Heart left ventricle (tissue), 13 donors: Measurements from ENCODE around the gene PRKAG2.

Experiments
- POLR2A ChIP-seq, 2 donors: fragments of 450-650 bp; IDR thresholded peaks; one replicate each; pipeline ENCODE4 v1.6.1; 2017; ENCODE audit warnings: antibody characterized with exemption in 2 of 2, mild to moderate bottlenecking in 2 of 2, moderate library complexity in 2 of 2
- TF ChIP-seq, protein P1 (sequence below), 12 donors: fragments of 200-600 bp; sonication (generic) in 4 of 12; IDR thresholded peaks; one replicate each; pipeline versions ENCODE4 v1.5.0 to v1.8.0; 2018 to 2022; ENCODE audit warnings: antibody characterized with exemption in 12 of 12, mild to moderate bottlenecking in 5 of 12
- donor health status: ischemic (EF 13 %, LVEDD 7.1; RV severe dilation, severe dysfunction).
- donor health status: DM: no; HTN: yes; CAD: no.
- donor health status: DM: no; HTN: no; CAD: no.
- donor health status: ischemic (EF 25% LVEDD 6.9; RV normal size, moderate dysfunction).
- donor health status: ischemic (EF 25% LVEDD 5.7; RV mildly dilated, moderate dysfunction).
- donor health status: ischemic (EF 35%, LVEDD 5.7; RV mildly dilated, moderate dysfunction).
- donor health status: nonischemic (EF 11% LVEDD 7.7; RV severe dilation, severe dysfunction).
- donor health status: DM: yes; HTN: yes; CAD: no.
- donor health status: PGD.
- donor health status: ischemic (EF 29% LVEDD 5.4; RV normal size, mild dysfunction).
- donor health status: nonischemic (EF 23%, LVEDD 6.1; RV moderate dilation, normal function).

DNA sequence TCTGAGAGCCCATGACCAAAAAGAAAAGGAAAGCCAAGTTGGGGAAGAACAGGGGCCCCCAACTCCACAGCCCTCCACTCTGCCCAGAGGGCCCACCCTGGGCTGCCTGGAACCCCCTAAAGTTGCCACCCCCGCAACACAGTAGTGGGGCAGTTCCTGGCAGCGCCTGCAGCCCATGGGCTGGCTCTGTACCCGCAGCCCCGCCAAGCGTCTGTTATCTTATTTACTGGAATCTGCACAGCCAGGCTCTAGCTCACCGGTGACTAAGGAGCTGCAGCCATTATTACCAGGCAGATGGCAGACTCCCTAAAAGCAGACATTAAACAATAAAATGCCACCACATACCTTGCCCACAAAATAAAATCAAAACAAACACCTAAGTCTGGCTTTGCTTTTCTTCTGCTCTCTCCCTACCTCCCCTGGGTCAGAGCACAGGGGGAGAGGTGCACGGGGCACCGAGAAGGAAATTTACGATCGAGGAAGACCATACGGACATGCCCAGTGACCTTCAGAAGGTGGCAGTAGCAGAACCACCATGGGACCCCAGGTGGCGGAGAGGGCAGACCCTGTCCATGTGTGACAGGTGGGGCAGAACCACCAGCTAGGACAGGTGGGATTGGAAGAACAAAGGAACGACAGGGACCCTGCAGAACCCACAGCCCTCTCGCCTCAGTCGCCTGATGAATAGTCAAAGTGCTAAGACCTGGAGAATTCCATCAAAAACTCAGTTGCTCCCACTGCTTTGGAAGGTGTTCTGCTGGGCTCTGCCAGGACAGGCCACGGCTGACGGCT lies 66.3 kb downstream of the PRKAG2 start:
- TF ChIP-seq, protein P1, sequence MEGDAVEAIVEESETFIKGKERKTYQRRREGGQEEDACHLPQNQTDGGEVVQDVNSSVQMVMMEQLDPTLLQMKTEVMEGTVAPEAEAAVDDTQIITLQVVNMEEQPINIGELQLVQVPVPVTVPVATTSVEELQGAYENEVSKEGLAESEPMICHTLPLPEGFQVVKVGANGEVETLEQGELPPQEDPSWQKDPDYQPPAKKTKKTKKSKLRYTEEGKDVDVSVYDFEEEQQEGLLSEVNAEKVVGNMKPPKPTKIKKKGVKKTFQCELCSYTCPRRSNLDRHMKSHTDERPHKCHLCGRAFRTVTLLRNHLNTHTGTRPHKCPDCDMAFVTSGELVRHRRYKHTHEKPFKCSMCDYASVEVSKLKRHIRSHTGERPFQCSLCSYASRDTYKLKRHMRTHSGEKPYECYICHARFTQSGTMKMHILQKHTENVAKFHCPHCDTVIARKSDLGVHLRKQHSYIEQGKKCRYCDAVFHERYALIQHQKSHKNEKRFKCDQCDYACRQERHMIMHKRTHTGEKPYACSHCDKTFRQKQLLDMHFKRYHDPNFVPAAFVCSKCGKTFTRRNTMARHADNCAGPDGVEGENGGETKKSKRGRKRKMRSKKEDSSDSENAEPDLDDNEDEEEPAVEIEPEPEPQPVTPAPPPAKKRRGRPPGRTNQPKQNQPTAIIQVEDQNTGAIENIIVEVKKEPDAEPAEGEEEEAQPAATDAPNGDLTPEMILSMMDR (IDR thresholded peaks at IDR 0.05), result no peak
- no peak for TF ChIP-seq POLR2A (IDR thresholded peaks at IDR 0.05)
